GM19099 (cell line): ENCODE measurements around the gene SHE.

ENCODE experiments used
- POLR2A ChIP-seq: IDR thresholded peaks from 3 replicates; pipeline ENCODE4 v1.6.1; 2011; ENCODE audit warnings: low read depth; ENCODE audit not compliant: insufficient read length; ENCODE audit errors: extremely low read depth

The SHE gene

DNA sequence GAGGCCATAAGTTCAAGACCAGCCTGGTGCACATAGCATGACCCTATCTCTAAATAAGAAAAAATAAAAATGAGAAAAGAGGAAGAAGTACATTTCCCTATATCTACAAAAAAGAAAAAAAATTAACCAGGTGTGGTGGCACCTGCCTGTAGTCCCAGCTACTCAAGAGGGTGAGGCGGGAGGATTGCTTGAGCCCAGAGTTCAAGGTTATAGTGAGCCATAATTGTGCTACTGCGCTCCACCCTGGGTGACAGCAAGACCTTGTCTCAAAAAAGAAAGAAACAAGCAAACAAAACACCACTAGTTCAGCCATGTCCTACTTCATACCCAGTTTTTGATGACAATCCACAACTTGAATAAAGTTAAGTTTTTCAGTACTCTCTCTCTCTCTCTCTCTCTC lies 30.9 kb downstream of the SHE start:
- TF ChIP-seq POLR2A, result no peak

- no peak for TF ChIP-seq POLR2A
Observed at GRCh38 chr1:154469844-154470560, 32.2 kb downstream of the SHE start.

DNA sequence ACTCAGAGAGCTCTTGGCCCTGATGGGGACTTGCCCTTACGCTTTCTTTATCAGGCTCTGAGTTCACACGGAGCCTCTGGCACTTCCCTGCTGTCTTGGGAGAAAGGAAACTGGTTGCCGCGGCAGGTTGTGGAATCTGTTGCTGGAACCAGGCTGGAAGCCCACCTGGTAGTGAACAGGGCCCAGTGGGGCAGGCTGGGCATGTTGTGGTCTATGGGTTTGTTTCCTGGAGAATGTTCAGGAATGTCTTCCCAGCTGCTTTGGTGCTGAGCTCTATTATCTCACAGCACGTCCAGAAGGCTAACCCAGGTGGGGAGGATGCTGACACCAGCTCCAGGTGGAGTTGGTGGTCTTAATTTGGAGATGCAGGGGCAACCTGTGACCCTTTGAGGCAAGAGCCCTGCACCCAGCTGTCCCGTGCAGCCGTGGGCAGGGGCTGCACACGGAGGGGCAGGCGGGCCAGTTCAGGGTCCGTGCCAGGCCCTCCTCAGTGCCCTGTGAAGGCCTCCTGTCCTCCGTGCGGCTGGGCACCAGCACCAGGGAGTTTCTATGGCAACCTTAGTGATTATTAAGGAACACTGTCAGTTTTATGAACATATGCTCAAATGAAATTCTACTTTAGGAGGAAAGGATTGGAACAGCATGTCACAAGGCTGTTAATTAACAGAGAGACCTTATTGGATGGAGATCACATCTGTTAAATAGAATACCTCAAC lies 33.5 kb downstream of the SHE start:
- TF ChIP-seq POLR2A, result no peak

- no peak for TF ChIP-seq POLR2A
Observed at GRCh38 chr1:154467434-154468102, 34.6 kb downstream of the SHE start.

DNA sequence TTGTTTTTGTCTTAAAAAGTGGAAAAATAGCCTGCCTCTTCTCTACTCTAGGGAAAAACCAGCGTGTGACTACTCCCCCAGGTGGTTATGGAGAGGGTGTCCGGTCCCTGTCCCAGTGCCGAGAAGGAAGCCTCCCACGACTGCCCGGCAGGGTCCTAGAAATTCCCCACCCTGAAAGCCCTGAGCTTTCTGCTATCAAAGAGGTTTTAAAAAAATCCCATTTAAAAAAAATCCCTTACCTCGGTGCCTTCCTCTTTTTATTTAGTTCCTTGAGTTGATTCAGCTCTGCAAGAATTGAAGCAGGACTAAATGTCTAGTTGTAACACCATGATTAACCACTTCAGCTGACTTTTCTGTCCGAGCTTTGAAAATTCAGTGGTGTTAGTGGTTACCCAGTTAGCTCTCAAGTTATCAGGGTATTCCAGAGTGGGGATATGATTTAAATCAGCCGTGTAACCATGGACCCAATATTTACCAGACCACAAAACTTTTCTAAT lies 35.2 kb downstream of the SHE start:
- no peak for TF ChIP-seq POLR2A

- TF ChIP-seq POLR2A, result no peak
Observed at GRCh38 chr1:154466206-154466605, 36.0 kb downstream of the SHE start.

GRCh38 chr1:154465621-154466195 lies 36.5 kb downstream of the SHE start:
- TF ChIP-seq POLR2A, result no peak

DNA sequence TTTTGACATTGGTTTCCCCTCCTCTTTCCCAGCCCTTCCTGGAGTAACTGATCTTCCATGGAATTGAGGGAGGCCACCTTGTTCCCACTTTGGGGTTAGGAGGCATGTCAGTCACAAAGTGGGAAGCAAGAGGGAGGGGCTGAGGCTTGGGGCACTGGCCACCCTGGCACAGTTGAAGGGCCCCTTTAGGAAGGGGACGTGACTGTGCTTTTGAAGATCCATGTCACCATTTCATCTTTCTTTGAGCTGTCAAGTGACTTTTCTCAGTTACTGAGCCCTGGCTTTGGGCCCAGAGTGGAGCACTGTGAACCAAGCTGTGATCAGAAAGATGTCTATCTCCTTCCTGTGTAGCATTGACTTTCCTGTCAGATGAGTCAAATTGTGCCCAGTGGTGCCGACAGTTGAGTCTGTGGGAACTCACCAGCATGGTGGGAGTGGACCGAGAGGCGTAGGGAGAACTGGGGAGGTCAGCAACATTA lies 38.7 kb downstream of the SHE start:
- TF ChIP-seq POLR2A, result no peak

DNA sequence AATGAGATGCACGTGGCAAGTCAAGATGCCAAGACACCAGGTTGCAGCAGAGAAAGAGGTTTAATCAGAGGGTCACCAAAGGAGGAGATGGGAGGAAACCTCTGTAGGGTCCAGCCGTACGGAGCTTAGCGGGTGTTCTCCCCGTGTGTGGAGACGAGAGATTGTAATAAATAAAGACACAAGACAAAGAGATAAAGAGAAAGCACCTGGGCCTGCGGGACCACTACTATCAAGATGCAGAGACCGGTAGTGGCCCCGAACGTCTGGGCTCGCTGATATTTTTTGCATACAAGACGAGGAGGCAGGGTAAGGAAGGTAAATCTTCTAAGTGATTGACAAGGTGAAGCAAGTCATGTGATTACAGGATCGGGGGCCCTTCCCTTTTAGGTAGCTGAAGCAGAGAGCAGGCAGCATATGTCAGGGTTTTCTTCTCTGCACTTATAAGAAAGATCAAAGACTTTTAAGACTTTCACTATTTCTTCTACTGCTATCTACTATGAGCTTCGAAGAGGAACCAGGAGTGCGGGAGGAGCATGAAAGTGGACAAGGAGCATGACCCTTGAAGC lies 41.4 kb downstream of the SHE start:
- no peak for TF ChIP-seq POLR2A

DNA sequence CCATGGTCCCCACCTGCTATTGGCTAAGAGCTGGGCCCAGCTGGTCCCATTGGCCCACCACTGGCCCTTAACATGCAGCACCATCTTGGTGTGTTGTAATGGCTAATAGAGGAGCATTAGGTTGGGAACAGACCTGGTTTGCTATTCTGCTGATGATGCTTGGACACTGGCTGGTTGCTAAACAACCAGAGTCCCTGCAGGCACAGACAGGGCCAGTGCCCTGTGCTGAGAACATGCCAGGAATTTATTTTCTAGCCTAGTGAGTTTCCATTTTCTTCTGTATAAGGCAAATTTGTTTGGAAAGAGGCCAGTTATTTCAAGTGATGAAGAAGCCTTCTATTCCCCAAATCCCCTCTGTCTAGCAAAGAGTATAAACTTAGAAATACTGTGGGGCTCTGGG lies 43.1 kb downstream of the SHE start:
- no peak for TF ChIP-seq POLR2A

DNA sequence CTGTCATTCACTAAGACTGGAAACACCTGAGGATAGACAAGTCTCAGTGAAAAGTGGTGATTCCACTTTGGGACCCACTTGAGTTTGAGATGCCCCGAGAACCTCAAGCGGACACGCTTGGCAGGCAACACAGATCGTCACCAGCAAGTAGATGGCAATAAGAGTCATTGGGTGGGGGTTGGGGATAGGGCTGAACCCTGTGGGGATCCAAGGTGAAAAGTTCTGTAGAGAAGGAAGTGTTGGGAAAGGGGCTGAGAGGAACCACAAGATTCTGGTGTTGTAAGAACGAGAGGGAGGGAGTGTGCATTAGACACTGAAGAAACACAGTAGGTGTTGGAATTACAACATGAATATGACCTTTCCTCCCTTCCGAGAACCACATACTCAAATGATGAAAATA lies 45.6 kb downstream of the SHE start:
- TF ChIP-seq POLR2A, result no peak

DNA sequence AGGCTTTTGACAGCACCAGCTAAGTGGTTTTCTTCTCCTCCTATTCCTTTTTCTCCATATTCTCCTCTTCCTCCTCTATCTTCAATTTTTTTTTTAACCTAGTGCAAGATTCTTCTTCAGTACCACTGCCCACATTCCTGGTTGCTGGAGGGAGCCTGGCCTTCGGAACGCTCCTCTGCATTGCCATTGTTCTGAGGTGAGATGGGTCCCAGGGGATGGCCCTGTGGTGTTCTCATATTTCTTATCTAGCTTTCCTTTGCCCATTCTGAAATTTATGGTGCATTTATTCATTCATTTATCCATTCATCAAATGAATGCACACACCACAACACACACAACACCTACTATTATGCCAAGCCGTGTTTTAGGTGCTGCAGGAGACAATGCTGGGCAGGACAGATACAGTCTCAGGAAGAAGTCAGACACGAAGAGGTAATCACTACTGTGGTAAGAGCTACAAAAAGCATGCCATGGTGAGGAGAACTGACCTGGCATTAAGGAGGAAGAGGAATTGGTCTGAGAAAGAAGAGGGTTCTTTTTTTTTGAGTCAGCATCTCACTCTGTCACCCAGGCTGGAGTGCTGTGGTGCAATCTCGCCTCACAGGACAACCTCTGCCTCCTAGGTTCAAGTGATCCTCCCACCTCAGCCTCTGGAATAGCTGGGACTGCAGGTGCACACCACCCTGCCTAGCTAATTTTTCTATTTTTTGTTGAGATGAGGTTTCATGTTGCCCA lies 47.7 kb downstream of the SHE start:
- TF ChIP-seq POLR2A, result no peak

- no peak for TF ChIP-seq POLR2A
Observed at GRCh38 chr1:154453574-154454352, 48.4 kb downstream of the SHE start.

- no peak for TF ChIP-seq POLR2A
Observed at GRCh38 chr1:154453161-154453560, 49.1 kb downstream of the SHE start.
